HFF-Myc (cell line): ENCODE results near the gene TMIGD1.

Experiments used
- DNase-seq: peaks from one replicate; pipeline ENCODE4 v3.0.0-alpha.2; 2011; ENCODE audit warnings: low read depth; ENCODE audit errors: extremely low read depth
- H3K4me3 ChIP-seq: replicated peaks from 2 replicates; pipeline ENCODE4 v1.5.1; 2011; ENCODE audit warnings: low read depth, mild to moderate bottlenecking, control low read depth, low read length
- TF ChIP-seq, protein P1 (sequence below): IDR thresholded peaks from 2 replicates; pipeline ENCODE4 v1.5.1; 2012; ENCODE audit warnings: mild to moderate bottlenecking, low read depth, low read length, control low read depth; ENCODE audit errors: missing control alignments

The TMIGD1 gene

DNA sequence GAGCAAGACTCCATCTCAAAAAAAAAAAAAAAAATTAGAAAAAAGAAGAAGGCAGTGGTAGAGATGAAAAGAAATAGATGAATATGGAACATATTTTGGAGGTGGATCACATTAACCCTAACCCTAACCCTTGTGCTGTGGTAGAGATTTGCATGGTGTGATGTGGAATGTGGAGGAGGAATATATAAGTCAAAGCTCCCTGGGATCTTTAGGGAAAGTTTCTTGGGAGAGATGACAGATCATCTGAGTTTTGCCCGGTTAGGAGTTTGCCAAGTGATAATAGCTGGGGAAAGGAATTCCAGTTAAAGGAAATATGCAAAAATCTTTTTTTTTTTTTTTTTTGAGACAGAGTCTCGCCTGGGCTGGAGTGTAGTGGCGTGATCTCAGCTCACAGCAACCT lies 29.1 kb downstream of the TMIGD1 start:
- H3K4me3 ChIP-seq, result no peak overlapping the region
- TF ChIP-seq, protein P1, sequence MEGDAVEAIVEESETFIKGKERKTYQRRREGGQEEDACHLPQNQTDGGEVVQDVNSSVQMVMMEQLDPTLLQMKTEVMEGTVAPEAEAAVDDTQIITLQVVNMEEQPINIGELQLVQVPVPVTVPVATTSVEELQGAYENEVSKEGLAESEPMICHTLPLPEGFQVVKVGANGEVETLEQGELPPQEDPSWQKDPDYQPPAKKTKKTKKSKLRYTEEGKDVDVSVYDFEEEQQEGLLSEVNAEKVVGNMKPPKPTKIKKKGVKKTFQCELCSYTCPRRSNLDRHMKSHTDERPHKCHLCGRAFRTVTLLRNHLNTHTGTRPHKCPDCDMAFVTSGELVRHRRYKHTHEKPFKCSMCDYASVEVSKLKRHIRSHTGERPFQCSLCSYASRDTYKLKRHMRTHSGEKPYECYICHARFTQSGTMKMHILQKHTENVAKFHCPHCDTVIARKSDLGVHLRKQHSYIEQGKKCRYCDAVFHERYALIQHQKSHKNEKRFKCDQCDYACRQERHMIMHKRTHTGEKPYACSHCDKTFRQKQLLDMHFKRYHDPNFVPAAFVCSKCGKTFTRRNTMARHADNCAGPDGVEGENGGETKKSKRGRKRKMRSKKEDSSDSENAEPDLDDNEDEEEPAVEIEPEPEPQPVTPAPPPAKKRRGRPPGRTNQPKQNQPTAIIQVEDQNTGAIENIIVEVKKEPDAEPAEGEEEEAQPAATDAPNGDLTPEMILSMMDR, result no peak
- no peak for DNase-seq

DNA sequence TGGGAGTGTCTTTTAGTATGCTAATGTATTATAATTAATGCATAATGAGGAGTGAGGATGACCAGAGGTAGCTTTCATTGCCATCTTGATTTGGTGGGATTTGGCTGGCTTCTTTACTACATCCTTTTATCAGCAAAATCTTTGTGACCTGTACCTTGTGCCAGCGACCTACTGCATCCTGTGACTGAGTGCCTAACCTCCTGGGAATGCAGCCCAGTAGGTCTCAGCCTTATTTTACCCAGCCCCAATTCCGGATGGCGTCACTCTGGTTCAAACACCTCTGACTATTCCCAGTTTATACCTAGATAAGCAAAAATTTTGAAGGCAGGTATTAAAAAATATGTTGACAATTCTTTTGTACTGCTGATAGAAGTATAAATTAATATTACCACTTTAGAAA lies 31.6 kb downstream of the TMIGD1 start:
- H3K4me3 ChIP-seq, result no peak overlapping the region
- TF ChIP-seq, protein P1, result no peak
- DNase-seq, result no peak

DNA sequence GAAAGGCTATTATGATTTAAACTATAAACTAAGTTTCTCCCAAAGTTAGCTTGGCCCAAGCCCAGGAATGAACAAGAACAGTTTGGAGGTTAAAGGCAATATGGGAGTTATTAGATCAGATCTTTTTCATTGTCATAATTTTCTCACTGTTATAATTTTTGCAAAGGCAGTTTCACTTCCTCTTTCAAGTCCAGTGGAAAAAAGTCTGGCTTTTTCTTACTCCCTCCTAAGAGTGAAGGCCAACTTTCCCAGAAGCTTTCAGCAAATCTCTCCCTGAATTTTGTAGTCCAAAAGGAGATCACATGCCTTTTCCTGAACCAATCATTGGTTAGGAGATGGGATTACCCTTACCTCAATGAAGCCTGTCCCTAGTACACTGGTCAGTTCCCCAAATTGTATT lies 33.0 kb downstream of the TMIGD1 start:
- no peak for DNase-seq
- TF ChIP-seq, protein P1, result no peak
- no peak overlapping the region for H3K4me3 ChIP-seq

DNA sequence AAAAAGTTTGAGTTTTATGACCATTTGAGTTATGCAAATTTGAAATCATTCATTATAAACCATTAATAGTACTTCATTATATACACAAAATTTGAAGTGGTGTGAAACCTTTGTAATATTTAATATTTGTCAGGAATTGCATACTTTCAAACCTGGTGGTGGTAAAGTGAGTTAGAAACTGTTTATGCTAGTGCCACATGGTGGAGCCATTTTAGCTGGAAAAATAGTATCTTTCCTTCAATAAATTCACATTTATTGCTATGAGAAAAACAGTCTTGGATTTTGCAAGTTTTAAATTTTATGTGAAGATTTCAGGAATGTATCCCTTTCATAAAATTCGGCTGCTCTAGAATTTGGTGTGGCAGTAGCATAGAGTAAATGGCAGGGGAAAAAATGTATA lies 34.9 kb downstream of the TMIGD1 start:
- H3K4me3 ChIP-seq, result no peak overlapping the region
- no peak for DNase-seq
- TF ChIP-seq, protein P1, result peak; percentile 8

DNA sequence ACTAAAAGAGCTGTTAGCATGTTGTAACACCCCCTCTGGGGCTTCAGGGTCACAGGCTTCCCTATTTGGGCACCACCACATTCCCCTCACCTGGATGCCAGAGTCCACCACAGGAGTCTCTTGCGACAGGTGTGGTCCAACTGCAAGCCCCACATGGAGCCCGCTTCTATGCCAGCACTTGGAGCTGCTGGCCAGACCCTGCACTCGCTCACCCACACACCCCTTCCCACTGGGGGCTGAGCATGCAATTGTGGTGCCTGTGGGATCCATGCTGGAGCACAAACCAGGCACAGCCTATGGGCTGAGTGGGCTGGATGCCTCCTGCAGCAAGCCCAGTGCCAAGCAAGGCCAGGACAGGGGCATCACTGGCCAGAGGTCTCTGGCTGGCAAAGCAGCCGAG lies 36.1 kb downstream of the TMIGD1 start:
- TF ChIP-seq, protein P1, result no peak
- DNase-seq, result no peak
- no peak overlapping the region for H3K4me3 ChIP-seq

DNA sequence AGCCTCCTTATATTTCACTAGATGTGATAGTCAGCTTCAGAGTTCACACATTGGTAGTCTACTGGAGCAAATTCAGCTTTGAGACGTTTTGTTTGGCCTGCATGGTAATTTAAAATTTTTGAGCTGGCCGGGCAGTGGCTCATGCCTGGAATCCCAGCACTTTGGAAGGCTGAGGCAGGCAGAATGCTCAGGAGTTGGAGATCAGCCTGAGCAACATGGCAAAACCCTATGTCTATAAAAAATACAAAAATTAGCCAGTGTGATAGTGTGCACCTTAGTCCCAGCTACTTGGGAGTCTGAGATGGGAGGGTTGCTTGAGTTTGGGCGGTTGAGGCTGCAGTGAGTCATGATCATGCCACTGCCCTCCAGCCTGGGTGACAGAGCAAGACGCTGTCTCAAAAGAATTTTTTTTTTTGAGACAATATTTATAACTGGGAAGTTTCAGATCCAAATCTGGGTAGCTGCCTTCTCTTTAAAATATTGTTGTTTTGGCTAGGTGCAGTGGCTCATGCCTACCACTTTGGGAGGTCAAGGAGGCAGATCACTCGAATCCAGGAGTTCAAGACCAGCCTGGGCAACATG lies 37.3 kb downstream of the TMIGD1 start:
- TF ChIP-seq, protein P1, result no peak
- H3K4me3 ChIP-seq, result no peak overlapping the region
- no peak for DNase-seq

DNA sequence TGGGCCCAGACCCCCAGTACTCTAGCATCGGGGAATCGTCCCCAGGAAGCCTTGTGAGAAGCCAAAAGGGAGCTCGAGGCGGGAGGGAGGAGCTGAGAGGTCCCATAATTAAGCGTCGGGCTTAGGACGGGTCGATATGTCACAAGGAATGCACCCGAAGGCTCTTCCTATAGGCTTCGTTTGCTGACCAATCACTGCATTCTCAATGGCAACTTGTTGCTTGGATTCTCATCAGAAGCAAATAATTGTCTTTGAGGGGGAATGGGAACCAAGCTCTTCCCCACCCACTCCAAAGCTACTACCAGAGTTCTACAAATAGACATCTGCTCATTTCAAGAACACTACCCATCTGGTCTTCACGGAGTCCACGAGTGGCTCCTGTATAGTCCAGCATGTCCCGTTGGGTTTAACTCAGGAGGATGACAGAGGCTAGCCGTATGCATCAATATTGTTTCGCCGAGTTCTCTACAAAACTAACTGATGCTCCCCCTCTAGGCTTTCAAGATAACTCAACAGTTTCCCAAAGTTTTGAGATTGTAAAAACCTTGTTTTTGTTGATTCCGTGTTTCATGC lies 41.5 kb downstream of the TMIGD1 start:
- no peak for DNase-seq
- TF ChIP-seq, protein P1, result no peak
- H3K4me3 ChIP-seq, result peak overlapping the region; percentile 90
